Gastroesophageal sphincter (tissue), 3 donors: ENCODE data around the gene ACOX3.

Experiments used
- EP300 ChIP-seq: sonication (generic); formaldehyde crosslinking; IDR thresholded peaks from one replicate; pipeline ENCODE4 v1.6.1; 2017; ENCODE audit warnings: antibody characterized with exemption, mild to moderate bottlenecking
- POLR2A ChIP-seq, 2 donors: fragments of 450-650 bp; IDR thresholded peaks; one replicate each; pipeline ENCODE4 v1.6.1; 2017; ENCODE audit warnings: antibody characterized with exemption in 2 of 2, mild to moderate bottlenecking in 2 of 2, moderate library complexity in 1 of 2
- TF ChIP-seq, protein P1 (sequence below), 4 experiments: fragments of 200-600 bp in 2 of 4; fragments of 450-650 bp in 2 of 4; sonication (generic) in 1 of 4; IDR thresholded peaks; one replicate each; pipeline ENCODE4 v1.5.1; 2017 to 2019; ENCODE audit warnings: antibody characterized with exemption in 4 of 4, mild to moderate bottlenecking in 2 of 4, moderate library complexity in 2 of 4

- TF ChIP-seq EP300 (no peak), POLR2A (IDR thresholded peaks at IDR 0.05) (no peak)
- TF ChIP-seq, protein P1, sequence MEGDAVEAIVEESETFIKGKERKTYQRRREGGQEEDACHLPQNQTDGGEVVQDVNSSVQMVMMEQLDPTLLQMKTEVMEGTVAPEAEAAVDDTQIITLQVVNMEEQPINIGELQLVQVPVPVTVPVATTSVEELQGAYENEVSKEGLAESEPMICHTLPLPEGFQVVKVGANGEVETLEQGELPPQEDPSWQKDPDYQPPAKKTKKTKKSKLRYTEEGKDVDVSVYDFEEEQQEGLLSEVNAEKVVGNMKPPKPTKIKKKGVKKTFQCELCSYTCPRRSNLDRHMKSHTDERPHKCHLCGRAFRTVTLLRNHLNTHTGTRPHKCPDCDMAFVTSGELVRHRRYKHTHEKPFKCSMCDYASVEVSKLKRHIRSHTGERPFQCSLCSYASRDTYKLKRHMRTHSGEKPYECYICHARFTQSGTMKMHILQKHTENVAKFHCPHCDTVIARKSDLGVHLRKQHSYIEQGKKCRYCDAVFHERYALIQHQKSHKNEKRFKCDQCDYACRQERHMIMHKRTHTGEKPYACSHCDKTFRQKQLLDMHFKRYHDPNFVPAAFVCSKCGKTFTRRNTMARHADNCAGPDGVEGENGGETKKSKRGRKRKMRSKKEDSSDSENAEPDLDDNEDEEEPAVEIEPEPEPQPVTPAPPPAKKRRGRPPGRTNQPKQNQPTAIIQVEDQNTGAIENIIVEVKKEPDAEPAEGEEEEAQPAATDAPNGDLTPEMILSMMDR (IDR thresholded peaks at IDR 0.05): no peak
Observed at GRCh38 chr4:8373973-8374545, 66.5 kb downstream of the ACOX3 start.
